Activated T-cell treated with anti-CD3 and anti-CD28 coated beads for 48 hours (primary cell): ENCODE data around the gene HYCC2.
A peak's percentile ranks its signal among the peaks of the same experiment; 100 is the strongest.
"Not testable (repeated sequence)": the region's sequence is repeated elsewhere in the genome, so short reads cannot be mapped to it uniquely, and the experiment has no call there.

Experiments used
- DNase-seq: peaks from one replicate; pipeline ENCODE4 v3.0.0-alpha.2; 2020; ENCODE audit warnings: low read depth

The HYCC2 gene

DNA sequence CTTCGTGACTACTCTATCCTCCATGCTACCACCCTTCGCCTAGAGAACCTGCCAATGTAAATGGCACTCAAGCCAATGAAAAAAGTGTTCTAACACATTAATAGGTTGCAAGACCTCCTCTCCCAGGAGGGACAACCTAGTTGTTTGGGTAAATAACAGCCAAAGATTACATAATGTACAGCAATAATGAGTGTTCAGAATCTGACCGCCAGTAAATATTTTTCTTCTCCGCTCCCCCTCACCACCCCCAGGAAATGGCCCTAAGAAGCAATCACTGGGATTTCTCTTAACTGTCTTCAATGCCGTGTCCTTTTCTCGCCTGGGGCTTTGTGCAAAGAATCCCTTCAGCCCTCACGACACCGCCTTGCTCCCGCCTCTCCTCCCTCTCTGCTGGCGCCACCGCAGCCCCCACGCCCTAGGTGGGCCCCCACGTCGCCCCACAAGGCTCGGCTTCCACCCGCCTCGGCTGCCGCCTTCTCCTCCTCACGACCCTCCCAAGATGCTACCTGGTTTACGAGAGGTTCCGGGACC lies 458 bp downstream of the HYCC2 start:
- DNase-seq, result no peak

DNA sequence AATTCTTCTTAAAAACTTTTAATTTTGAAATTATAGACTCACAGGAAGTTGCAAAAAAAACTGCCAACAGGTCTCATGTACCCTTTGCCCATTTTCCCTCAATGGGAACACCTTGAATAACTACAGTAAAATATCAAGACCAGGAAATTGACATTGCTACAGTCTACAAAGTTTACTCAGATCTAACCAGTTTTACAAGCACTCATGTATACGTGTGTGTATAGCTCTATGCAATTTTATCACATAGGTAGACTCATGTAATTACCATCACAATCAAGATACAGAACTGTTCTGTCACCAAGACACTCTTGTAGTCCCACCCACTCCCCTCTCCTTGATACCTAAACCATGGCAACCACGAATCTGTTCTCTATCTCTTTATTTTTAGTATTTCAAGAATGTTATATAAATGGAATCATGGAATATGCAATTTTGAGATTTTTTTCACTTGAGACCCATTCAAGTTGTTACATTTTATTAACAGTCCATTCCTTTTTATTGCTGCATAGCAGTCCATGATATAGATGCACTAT lies 6.6 kb downstream of the HYCC2 start:
- no peak for DNase-seq

DNA sequence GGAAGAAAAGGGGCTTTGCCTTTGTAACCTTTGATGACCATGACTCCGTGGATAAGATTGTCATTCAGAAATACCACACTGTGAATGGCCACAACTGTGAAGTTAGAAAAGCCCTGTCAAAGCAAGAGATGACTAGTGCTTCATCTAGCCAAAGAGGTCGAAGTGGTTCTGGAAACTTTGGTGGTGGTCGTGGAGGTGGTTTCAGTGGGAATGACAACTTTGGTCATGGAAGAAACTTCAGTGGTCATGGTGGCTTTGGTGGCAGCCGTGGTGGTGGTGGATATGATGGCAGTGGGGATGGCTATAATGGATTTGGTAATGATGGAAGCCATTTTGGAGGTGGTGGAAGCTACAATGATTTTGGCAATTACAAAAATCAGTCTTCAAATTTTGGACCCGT lies 8.0 kb downstream of the HYCC2 start:
- DNase-seq, result peak; percentile 62

GRCh38 chr2:201059961-201060755 lies 11.3 kb downstream of the HYCC2 start:
- DNase-seq, result no peak

DNA sequence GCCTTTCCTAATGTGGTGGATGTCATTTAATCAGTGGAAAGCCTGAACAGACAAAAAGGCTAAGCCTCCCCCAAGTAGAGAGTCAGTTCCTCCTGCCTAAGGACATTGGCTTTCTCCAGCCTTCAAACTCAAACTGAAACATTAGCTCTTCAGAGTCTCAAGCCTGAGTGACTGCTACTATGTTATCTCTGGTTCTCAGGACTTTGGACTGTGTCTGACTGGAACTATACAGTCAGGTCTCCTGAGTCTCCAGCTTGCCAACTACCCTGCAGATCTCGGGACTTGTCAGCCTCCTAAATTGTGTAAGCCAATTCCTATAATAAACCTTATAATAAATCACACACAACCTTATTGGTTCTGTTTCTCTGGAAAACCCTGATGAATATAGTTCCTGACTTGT lies 12.6 kb downstream of the HYCC2 start:
- DNase-seq, result no peak

DNA sequence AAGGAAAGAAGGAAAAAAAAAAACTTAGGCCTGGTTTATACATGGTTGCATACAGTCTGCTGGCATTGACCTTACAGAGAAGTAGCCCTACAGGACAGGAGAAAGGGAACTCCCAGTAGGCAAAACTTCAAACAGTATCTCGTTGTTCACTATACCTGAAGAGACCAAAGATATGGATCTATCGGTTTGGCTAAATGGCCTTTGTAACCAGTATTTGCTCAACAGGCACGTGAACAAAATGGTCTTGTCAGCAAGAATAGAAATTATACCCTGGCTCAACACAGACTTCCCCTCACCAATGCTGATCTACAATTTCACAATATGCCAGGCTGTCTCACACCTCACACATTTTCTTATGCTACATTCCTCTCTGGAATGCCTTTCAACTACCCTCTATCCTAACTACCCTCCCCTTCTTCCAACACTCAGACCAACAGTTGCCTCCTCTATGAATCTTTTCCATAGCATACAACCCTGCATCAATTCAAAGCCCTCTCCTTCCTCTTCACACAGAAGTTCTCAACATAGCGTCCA lies 13.7 kb downstream of the HYCC2 start:
- DNase-seq, result no peak

DNA sequence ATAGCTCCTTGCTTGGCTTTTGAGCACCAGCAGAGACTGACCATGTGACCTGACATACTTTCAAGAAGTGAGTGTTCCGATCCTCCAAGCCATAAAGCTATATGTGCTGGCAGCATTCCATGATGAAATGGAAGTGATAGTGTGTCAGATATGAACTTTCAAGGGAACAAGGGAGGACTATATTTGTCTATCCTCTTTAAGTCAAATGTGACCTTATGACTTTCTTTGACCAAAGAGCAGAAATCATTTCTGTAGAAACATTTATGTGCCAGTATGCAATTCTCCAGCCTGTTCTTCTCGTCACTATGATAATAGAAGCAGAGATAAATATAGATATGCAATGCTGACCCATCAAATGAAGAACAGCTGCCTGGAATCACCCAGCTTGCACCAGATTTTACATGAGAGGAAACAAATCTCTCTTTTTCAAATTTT lies 14.4 kb downstream of the HYCC2 start:
- DNase-seq, result no peak

GRCh38 chr2:201049455-201049854 lies 22.0 kb downstream of the HYCC2 start:
- DNase-seq, result no peak

GRCh38 chr2:201046881-201047280 lies 24.6 kb downstream of the HYCC2 start:
- DNase-seq, result no peak

DNA sequence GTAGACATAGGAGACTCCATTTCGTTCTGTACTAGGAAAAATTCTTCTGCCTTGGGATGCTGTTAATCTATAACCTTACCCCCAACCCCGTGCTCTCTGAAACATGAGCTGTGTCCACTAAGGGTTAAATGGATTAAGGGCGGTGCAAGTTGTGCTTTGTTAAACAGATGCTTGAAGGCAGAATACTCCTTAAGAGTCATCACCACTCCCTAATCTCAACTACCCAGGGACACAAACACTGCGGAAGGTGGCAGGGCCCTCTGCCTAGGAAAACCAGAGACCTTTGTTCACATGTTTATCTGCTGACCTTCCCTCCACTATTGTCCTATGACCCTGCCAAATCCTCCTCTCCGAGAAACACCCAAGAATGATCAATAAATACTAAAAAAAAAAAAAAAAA lies 28.4 kb downstream of the HYCC2 start:
- not testable (repeated sequence) for DNase-seq

DNA sequence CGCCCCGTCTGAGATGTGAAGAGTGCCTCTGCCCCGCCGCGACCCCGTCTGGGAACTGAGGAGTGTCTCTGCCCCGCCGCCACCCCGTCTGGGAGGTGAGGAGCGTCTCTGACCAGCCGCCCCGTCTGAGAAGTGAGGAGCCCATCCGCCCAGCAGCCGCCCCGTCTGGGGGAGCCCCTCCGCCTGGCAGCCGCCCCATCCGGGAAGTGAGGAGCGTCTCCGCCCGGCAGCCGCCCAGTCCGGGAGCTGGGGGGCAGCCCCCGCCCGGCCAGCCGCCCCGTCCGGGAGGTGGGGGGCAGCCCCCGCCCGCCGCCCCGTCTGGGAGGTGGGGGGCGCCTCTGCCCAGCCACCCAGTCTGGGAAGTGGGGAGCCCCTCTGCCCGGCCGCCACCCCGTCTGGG lies 29.0 kb downstream of the HYCC2 start:
- DNase-seq, result not testable (repeated sequence)

- DNase-seq, result no peak
Measured at GRCh38 chr2:201040867-201041628, 30.4 kb downstream of the HYCC2 start.

GRCh38 chr2:201038855-201039254 lies 32.6 kb downstream of the HYCC2 start:
- DNase-seq, result no peak

DNA sequence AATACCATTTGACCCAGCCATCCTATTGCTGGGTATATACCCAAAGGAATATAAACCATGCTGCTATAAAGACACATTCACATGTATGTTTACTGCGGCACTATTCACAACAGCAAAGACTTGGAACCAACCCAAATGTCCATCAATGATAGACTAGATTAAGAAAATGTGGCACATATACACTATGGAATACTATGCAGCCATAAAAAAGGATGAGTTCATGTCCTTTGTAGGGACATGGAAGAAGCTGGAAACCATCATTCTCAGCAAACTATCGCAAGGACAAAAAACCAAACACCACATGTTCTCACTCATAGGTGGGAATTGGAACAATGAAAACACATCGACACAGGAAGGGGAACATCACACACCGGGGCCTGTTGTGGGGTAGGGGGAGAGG lies 33.1 kb downstream of the HYCC2 start:
- DNase-seq, result not testable (repeated sequence)

GRCh38 chr2:201034355-201034754 lies 37.1 kb downstream of the HYCC2 start:
- DNase-seq, result not testable (repeated sequence)

GRCh38 chr2:201024518-201024917 lies 47.0 kb downstream of the HYCC2 start:
- DNase-seq, result no peak

DNA sequence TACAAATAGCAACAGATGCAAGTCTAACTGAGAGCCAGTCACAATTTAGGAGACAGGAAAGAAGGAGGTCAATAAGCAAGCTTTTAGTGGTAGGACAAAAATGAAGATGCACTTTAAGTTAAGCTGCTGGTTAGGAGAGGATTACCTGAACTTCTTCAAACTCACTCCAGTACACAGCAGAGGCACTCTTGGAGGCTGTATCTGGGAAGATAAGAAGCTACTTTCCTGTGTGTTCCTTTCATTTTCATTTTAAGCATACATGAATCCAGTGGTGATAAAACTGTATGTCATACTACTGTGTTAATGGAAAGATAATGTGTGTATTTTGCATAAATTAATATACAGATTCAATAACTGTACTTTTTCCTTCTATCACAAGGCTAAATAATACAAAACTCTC lies 49.6 kb downstream of the HYCC2 start:
- no peak for DNase-seq
